NCI-H2227 treated with DMSO at 0.1 percent for 48 hours (cell line): ENCODE measurements around the gene SH2D3A.
"Not testable (repeated sequence)": the region's sequence is repeated elsewhere in the genome, so short reads cannot be mapped to it uniquely, and the experiment has no call there.

Experiments used
- DNase-seq: peaks from one replicate; lab custom pipeline; 2025; lab: John Stamatoyannopoulos, UW

SH2D3A gene

GRCh38 chr19:6761053-6761676 lies 6.1 kb downstream of the SH2D3A start:
- DNase-seq: no peak

DNA sequence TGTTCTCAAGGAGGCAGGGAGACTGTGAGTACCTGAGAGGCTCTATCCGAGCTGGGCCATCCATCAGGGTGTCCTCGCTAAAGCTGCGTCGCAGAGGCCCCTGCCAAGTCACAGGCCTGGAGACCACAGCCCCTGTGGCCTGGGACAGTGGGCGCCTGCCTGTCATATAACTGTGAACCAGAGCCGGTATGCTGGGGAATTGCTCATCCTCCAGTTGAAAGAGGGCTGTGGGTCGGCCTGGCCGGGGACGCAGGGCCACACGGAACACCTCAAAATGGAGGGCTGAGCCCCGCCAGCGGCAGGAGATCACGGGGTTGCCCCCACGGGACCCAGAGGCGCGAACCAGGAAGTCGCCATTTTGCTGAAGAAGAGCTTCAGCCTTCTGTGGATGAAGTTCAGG lies 6.6 kb downstream of the SH2D3A start:
- no peak for DNase-seq

- DNase-seq: no peak
Observed at GRCh38 chr19:6754653-6755463, 12.4 kb downstream of the SH2D3A start.

DNA sequence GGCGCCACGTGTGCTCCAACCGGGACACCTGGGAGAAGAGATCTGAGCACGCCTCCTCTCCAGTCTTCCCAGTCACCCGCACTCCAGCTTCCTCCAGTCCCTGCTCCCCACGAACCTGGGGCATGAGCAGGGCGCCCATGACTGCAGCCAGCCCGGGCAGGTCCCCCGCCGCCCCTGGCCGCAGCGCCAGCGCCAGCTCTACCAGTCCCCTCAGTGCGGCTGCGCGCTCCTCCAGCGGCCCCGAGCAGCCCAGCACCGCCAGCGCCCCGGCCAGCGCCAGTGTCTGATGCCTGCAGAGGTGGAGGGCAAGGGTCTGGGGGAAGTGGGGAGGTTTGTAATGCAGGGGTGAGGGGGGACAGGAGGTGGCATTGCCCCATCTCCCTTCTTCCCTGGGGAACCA lies 13.1 kb downstream of the SH2D3A start:
- no peak for DNase-seq

GRCh38 chr19:6753178-6754031 lies 13.8 kb downstream of the SH2D3A start:
- DNase-seq: no peak

DNA sequence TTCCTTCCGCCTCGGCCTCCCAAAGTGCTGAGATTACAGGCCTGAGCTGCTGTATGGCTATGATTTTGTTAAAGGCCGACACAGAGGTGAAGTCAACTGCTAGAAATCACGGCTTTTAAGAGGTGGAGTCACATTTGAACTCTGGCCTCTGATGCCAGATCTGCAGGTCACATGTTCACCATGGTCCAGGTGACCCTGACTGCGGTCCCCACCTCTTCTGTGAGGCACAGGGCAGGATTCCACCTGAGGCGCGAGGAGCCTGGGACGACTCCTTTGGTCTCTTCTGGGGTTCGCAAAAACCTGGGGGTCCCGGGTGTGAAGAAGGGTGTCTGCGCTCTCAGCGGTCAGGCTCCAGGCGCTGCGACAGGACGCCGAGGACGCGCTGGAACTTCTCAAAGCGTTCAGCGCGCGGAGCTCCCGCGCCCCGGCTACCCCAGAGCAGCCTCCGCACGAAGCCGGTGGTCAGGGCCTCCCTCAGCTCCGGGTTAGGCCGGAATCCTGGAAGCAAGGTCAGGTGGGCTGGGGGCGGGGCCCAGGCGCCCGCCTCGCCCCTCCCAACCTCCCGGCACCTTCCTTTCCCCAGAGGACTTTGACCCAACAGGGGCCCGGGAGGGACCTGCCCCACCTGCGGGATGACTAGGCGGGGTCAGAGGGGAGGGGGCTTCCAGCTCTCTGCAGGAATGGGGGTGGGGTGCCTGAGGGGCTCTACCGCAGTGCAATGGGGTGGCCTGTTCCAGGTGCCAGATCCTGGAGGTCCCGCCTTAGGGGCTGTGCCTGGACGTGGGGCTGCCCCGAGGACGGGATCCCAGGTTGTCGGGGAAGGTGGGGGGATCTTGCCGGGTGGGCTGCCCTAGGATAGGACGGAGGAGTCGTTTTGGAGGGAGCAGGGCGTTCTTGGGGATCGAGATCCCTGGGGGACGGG lies 14.7 kb downstream of the SH2D3A start:
- DNase-seq: no peak

GRCh38 chr19:6751189-6751588 lies 16.0 kb downstream of the SH2D3A start:
- no peak for DNase-seq

GRCh38 chr19:6750062-6750461 lies 17.2 kb downstream of the SH2D3A start:
- no peak for DNase-seq

GRCh38 chr19:6748543-6748942 lies 18.7 kb downstream of the SH2D3A start:
- DNase-seq: not testable (repeated sequence)

DNA sequence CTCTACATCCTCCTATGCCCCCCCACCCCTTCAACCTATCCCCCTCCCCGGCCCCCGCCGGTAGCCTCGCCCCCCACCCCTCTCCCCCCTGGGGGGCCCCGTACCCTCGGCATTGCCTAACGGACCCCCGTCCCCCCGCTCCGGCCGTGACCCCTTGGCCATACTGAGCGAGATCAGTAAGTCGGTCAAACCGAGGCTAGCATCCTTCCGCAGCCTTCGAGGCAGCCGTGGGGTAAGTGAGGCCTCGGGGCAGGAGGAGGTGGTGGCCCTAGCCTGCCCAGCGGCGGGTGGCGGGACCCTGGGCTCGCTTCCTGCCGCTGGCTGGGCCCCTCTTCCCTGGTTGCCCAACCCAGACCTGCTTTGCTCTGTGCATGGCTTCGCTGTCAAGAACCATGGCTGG lies 21.3 kb downstream of the SH2D3A start:
- no peak for DNase-seq

DNA sequence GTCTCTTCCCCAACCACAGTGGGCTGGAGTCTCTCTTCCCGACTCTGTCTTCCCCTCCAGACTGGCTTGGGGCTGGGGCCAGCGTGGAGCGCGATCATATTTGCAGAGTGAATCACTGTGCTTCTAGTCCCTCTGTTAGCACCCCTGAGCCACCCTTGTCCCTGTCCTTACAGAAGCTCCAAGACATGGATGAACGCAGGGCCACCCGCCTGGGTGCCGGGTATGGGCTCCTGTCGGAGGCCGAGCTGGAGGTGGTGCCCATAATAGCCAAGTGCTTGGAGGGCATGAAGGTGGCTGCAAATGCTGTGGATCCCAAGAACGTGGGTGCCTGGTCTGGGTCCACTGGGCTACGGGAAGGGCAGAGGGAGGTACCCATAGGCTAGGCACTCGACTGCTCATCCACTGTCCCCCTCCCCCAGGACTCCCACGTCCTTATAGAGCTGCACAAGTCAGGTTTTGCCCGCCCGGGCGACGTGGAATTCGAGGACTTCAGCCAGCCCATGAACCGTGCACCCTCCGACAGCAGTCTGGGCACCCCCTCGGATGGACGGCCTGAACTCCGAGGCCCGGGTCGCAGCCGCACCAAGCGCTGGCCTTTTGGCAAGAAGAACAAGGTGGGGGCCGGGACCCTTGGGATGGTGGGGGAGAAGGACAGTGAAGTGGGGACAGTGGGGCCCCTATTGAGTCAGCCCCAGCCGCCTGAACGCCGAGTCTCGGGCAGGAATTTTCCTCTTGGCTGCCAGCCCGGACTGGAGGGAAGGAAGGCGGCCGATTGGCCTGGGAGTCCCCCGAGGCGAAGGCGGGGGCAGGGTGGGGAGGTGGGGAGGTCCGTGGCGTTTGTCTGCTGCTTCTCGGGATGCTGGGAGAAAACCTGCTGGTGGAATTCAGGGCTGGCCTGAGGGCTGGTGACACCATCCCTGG lies 22.6 kb downstream of the SH2D3A start:
- DNase-seq: no peak

DNA sequence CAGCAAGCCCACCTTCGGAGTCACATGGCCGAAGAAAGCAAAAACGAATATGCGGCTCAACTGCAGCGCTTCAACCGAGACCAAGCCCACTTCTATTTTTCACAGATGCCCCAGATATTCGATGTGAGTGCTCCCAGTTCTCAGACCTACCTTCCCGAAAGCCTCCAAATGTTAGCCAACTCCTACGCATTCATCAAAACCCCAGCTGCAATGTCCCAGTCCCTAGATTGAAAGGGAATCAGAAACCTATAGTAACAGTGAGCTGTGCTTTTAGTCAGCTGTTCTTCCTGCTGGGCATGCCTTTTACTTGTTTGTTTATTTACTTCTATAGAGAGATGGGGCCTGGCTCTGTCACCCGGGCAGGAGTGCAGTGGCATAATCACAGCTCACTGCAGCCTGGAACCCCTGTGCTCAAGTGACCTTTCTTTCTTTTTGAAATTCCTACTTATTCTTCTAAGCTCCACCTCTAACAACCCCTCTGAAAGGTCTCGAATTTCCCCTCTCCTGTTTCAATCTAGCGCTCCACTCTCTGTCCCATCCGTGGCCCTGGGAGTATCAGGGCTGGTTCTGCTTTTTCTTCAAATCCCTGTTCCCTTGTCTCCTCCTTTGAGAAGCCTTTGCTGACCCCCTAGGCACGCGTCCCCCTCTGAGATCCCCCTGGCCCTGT lies 23.4 kb downstream of the SH2D3A start:
- no peak for DNase-seq

DNA sequence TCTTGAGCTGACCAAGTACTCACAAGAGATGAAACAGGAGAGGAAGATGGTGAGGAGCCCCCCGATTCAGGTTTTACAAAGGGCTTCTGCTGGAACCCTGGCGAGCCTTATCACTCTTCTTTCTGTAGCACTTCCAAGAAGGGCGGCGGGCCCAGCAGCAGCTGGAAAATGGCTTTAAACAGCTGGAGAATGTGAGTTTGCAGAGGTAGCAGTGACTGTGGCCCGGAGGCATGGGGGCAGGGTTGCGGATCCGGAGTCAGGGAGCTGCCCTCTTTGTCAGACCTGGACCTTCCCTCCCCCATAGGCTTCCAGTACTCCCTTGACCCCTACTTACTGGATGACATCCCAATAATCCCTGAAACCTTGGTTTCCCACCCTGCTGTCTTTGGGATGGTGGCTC lies 24.2 kb downstream of the SH2D3A start:
- no peak for DNase-seq

DNA sequence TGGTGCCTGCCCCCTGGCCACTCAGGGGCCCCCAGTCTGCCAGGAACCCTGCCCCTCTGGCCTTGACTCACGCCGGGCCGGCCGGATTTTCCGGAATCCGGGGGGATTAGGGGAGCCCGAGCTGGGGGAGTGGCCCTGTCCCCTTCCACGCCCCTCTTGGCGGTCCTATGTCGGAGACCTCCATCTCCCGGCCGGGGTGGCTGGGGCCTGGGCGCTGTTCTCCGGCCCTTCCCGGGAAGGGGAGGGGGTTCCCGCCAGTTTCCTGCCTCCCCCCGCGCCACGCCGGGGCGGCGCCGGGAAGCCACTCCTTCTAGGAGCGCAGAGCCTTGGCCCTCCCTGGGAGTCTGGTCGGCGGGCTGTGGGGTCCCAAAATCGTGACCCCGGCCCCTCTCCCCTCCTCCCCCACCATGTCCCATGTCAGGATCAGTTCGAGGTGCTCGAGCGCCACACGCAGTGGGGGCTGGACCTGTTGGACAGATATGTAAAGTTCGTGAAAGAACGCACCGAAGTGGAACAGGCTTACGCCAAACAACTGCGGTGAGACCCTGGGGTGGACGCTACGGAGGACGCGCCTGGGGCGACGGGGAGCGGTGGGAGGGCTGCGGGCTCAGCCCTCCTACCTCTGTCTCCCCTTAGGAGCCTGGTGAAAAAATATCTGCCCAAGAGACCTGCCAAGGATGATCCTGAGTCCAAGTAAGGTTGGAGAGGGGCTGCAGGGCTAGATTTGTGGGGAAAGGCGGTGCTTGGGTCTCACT lies 26.5 kb downstream of the SH2D3A start:
- no peak for DNase-seq

GRCh38 chr19:6739883-6740588 lies 27.2 kb downstream of the SH2D3A start:
- DNase-seq: no peak

DNA sequence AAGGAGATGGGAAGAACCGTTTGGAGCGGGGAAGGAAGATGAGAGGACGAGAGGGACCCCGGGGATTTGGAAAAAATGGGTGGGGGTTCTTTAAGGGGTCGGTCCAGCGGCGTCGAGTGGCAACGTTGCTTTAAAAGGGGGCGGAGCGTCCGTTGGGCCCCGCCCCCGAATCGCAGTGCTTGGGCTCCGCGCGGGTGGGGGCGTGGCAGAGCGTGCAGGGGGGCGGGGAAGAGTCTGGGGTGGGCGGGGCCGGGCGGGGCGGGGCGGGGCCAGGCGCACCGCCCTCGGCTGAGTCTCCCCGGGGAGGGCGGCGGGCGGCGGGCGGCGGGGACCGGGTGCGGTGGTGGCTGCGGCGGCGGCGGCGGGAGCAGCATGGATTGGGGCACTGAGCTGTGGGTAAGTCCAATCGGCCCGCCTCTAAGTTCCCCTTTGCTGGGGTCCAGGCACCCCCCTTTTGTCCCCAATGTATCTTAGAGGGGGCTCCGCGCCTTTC lies 27.8 kb downstream of the SH2D3A start, which contains the start of gene TRIP10:
Gene TRIP10 (plus strand): TSS at position 291 of the 493 bp plus-strand sequence. CDS start 82 bp downstream, at position 373.
- peak; percentile 67 for DNase-seq

DNA sequence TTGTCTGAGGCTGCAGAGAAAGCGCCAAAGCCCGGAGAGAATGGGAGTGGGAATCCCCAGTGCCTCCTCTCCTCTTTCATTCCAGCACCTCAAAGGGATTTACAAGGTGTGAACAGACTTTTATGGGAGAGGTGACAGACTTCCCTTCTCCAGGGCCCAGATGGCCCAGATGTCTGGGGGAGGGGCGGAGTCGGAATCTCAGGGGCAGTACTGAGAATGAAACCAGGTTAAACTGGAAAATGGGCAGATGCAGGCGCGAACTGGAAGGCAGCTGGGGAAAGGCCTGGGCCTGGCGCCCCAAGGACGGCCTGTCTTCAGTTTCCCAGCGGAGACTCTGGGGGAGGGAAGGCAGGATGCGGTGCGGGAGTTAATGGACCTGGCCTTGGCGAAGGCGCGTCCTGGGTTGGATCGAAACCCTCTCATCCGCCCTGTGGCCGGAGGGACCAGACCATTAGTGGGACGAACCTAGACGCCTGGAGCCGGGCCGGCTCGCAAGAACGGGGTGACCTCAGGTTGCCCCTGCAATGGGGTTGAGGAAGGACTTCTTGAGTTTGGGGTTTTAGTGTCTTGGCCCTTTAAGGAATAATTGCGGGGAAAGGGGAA lies 28.3 kb downstream of the SH2D3A start:
- no peak for DNase-seq
